ENCODE results near the gene KAT8.

KAT8 gene

DNA sequence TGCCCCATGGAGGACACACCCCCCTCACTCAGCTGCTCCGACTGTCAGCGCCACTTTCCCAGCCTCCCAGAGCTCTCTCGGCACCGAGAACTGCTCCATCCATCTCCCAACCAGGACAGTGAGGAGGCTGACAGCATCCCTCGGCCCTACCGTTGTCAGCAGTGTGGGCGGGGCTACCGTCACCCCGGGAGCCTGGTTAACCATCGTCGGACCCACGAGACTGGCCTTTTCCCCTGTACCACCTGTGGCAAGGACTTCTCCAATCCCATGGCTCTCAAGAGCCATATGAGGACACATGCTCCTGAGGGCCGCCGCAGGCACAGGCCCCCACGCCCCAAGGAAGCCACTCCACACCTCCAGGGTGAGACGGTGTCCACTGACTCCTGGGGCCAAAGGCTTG is 41.1 kb upstream of the KAT8 start:
- no peak for DNase-seq (ENCODE audit: extremely low read depth, low read depth)
- TF ChIP-seq, protein P1, sequence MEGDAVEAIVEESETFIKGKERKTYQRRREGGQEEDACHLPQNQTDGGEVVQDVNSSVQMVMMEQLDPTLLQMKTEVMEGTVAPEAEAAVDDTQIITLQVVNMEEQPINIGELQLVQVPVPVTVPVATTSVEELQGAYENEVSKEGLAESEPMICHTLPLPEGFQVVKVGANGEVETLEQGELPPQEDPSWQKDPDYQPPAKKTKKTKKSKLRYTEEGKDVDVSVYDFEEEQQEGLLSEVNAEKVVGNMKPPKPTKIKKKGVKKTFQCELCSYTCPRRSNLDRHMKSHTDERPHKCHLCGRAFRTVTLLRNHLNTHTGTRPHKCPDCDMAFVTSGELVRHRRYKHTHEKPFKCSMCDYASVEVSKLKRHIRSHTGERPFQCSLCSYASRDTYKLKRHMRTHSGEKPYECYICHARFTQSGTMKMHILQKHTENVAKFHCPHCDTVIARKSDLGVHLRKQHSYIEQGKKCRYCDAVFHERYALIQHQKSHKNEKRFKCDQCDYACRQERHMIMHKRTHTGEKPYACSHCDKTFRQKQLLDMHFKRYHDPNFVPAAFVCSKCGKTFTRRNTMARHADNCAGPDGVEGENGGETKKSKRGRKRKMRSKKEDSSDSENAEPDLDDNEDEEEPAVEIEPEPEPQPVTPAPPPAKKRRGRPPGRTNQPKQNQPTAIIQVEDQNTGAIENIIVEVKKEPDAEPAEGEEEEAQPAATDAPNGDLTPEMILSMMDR (IDR thresholded peaks at IDR 0.05; ENCODE audit: low read depth, low read length, missing control alignments), result no peak
- H3K4me3 ChIP-seq (replicated peaks; ENCODE audit: low read depth, low read length), result no peak overlapping the region

DNA sequence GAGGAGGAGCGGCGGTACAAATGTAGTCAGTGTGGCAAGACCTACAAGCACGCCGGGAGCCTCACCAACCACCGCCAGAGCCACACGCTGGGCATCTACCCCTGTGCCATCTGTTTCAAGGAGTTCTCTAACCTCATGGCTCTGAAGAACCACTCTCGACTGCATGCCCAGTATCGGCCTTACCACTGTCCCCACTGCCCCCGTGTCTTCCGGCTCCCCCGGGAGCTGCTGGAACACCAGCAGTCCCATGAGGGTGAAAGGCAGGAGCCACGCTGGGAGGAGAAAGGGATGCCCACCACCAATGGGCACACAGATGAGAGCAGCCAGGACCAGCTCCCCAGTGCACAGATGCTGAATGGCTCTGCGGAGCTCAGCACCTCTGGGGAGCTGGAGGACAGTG is 40.4 kb upstream of the KAT8 start:
- TF ChIP-seq, protein P1 (IDR thresholded peaks at IDR 0.05; ENCODE audit: low read depth, low read length, missing control alignments), result no peak
- no peak overlapping the region for H3K4me3 ChIP-seq (replicated peaks; ENCODE audit: low read depth, low read length)
- no peak for DNase-seq (ENCODE audit: extremely low read depth, low read depth)

DNA sequence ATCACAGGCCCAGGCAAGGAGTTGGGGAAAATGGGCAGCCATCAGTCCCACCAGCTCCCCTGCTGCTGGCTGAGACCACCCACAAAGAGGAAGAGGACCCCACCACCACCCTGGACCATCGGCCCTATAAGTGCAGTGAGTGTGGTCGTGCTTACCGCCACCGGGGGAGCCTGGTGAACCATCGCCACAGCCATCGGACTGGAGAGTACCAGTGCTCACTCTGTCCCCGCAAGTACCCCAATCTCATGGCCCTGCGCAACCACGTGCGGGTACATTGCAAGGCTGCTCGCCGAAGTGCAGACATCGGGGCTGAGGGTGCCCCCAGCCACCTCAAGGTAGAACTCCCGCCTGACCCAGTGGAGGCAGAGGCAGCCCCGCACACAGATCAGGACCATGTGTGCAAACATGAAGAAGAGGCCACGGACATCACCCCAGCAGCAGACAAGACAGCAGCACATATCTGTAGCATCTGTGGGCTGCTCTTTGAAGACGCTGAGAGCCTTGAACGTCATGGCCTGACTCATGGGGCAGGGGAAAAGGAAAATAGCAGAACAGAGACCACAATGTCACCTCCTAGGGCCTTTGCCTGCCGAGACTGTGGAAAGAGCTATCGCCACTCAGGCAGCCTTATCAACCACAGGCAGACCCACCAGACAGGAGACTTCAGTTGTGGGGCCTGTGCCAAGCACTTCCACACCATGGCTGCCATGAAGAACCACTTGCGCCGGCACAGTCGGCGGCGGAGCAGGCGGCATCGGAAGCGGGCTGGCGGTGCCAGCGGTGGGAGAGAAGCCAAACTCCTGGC is 39.7 kb upstream of the KAT8 start:
- no peak overlapping the region for H3K4me3 ChIP-seq (replicated peaks; ENCODE audit: low read depth, low read length)
- no peak for DNase-seq (ENCODE audit: extremely low read depth, low read depth)
- TF ChIP-seq, protein P1 (IDR thresholded peaks at IDR 0.05; ENCODE audit: low read depth, low read length, missing control alignments), result no peak

DNA sequence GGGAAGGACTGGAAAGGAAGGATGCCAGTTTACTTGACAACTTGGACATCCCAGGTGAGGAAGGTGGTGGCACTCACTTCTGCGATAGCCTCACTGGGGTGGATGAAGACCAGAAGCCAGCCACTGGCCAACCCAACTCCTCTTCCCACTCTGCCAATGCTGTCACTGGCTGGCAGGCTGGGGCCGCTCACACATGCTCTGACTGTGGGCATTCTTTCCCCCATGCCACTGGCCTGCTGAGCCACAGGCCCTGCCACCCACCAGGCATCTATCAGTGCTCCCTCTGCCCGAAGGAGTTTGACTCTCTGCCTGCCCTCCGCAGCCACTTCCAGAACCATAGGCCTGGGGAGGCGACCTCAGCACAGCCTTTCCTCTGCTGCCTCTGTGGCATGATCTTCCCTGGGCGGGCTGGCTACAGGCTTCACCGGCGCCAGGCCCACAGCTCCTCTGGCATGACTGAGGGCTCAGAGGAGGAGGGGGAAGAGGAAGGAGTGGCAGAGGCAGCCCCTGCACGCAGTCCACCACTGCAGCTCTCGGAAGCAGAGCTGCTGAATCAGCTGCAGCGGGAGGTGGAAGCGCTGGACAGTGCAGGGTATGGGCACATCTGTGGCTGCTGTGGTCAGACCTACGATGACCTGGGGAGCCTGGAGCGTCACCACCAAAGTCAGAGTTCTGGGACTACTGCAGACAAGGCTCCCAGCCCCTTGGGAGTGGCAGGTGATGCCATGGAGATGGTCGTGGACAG is 38.7 kb upstream of the KAT8 start:
- DNase-seq (ENCODE audit: extremely low read depth, low read depth), result no peak
- TF ChIP-seq, protein P1 (IDR thresholded peaks at IDR 0.05; ENCODE audit: low read depth, low read length, missing control alignments), result no peak
- no peak overlapping the region for H3K4me3 ChIP-seq (replicated peaks; ENCODE audit: low read depth, low read length)

DNA sequence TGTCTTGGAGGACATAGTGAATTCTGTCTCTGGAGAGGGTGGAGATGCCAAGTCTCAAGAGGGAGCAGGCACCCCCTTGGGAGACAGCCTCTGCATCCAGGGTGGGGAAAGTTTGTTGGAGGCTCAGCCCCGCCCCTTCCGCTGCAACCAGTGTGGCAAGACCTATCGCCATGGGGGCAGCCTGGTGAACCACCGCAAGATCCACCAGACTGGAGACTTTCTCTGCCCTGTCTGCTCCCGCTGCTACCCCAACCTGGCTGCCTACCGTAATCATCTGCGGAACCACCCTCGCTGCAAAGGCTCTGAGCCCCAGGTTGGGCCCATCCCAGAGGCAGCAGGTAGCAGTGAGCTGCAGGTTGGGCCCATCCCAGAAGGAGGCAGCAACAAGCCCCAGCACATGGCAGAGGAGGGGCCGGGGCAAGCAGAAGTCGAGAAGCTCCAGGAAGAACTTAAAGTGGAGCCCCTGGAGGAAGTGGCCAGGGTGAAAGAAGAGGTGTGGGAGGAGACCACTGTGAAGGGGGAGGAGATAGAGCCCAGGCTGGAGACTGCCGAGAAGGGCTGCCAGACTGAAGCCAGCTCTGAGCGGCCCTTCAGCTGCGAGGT is 38.0 kb upstream of the KAT8 start:
- no peak overlapping the region for H3K4me3 ChIP-seq (replicated peaks; ENCODE audit: low read depth, low read length)
- TF ChIP-seq, protein P1 (IDR thresholded peaks at IDR 0.05; ENCODE audit: low read depth, low read length, missing control alignments), result no peak
- DNase-seq (ENCODE audit: extremely low read depth, low read depth), result no peak

DNA sequence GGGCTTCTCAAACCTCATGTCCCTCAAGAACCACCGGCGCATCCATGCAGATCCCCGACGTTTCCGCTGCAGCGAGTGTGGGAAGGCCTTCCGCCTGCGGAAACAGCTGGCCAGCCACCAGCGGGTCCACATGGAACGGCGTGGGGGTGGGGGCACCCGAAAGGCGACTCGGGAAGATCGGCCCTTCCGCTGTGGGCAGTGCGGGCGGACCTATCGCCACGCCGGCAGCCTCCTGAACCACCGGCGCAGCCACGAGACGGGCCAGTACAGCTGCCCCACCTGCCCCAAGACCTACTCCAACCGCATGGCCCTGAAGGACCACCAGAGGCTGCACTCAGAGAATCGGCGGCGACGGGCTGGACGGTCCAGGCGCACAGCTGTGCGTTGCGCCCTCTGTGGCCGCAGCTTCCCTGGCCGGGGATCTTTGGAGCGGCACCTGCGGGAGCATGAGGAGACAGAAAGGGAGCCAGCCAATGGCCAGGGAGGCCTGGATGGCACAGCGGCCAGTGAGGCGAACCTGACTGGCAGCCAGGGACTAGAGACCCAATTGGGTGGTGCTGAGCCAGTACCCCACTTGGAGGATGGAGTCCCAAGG is 37.3 kb upstream of the KAT8 start:
- DNase-seq (ENCODE audit: extremely low read depth, low read depth), result no peak
- no peak overlapping the region for H3K4me3 ChIP-seq (replicated peaks; ENCODE audit: low read depth, low read length)
- TF ChIP-seq, protein P1 (IDR thresholded peaks at IDR 0.05; ENCODE audit: low read depth, low read length, missing control alignments), result no peak

Measured in HFF-Myc (cell line).